GM21381 (cell line): ENCODE data around the gene BCO1.
A peak's percentile ranks its signal among the peaks of the same experiment; 100 is the strongest.

ENCODE experiments used
- ATAC-seq: cut with Tn5 transposase; IDR thresholded peaks from one replicate; pipeline ENCODE4 v1.9.1; 2021; ENCODE audit warnings: mild to moderate bottlenecking, moderate library complexity; ENCODE audit not compliant: unreplicated experiment

BCO1 gene

GRCh38 chr16:81315271-81316175 is 77.0 kb downstream of the BCO1 start:
- ATAC-seq = peak; percentile 32

GRCh38 chr16:81316176-81316496 is 77.6 kb downstream of the BCO1 start:
- no peak for ATAC-seq

- ATAC-seq = no peak
Observed at GRCh38 chr16:81318711-81319110, 80.2 kb downstream of the BCO1 start.

- ATAC-seq = no peak
Observed at GRCh38 chr16:81319221-81319912, 80.9 kb downstream of the BCO1 start.

- ATAC-seq = no peak
Observed at GRCh38 chr16:81321039-81321438, 82.5 kb downstream of the BCO1 start.

GRCh38 chr16:81321536-81321935 is 83.0 kb downstream of the BCO1 start:
- ATAC-seq = no peak

- no peak for ATAC-seq
Observed at GRCh38 chr16:81324808-81325207, 86.3 kb downstream of the BCO1 start.

- ATAC-seq = no peak
Observed at GRCh38 chr16:81327011-81327410, 88.5 kb downstream of the BCO1 start.

GRCh38 chr16:81327447-81328196 is 89.1 kb downstream of the BCO1 start:
- ATAC-seq = no peak

- no peak for ATAC-seq
Observed at GRCh38 chr16:81329947-81330346, 91.5 kb downstream of the BCO1 start.

- no peak for ATAC-seq
Observed at GRCh38 chr16:81333356-81333755, 94.9 kb downstream of the BCO1 start.

GRCh38 chr16:81335669-81336068 is 97.2 kb downstream of the BCO1 start:
- no peak for ATAC-seq

GRCh38 chr16:81337097-81337496 is 98.6 kb downstream of the BCO1 start:
- no peak for ATAC-seq
